Stimulated activated CD4-positive, alpha-beta T cell treated with anti-CD3 and anti-CD28 coated beads, Interleukin-4, amount 100 ng/mL, for 4 hours (primary cell): ENCODE results near the gene IFT122.

Experiments
- DNase-seq, 2 experiments: peaks; one replicate each; pipeline ENCODE4 v3.0.0-alpha.2; 2020

IFT122 gene

GRCh38 chr3:129522953-129523352 lies 82.9 kb downstream of the IFT122 start:
- no peak for DNase-seq

- no peak for DNase-seq
Measured at GRCh38 chr3:129524081-129524480, 84.1 kb downstream of the IFT122 start.

GRCh38 chr3:129525341-129525968 lies 85.4 kb downstream of the IFT122 start:
- no peak for DNase-seq

GRCh38 chr3:129526121-129526900 lies 86.3 kb downstream of the IFT122 start:
- no peak for DNase-seq

GRCh38 chr3:129527262-129527661 lies 87.2 kb downstream of the IFT122 start:
- no peak for DNase-seq

- DNase-seq: no peak
Measured at GRCh38 chr3:129528589-129529100, 88.6 kb downstream of the IFT122 start, which contains the start of gene RHO. Gene RHO (plus strand): TSS chr3:129528639. CDS start chr3:129528734, 95 bp downstream.

- DNase-seq: no peak
Measured at GRCh38 chr3:129529436-129530210, 89.6 kb downstream of the IFT122 start.

GRCh38 chr3:129530251-129530791 lies 90.3 kb downstream of the IFT122 start:
- DNase-seq: no peak

- no peak for DNase-seq
Measured at GRCh38 chr3:129530821-129531220, 90.8 kb downstream of the IFT122 start.

- no peak for DNase-seq
Measured at GRCh38 chr3:129531699-129532098, 91.7 kb downstream of the IFT122 start.

- DNase-seq: no peak
Measured at GRCh38 chr3:129532261-129532660, 92.2 kb downstream of the IFT122 start.

GRCh38 chr3:129533406-129533805 lies 93.4 kb downstream of the IFT122 start:
- DNase-seq: no peak

- no peak for DNase-seq
Measured at GRCh38 chr3:129534428-129535027, 94.5 kb downstream of the IFT122 start.

- DNase-seq: no peak
Measured at GRCh38 chr3:129535075-129535474, 95.1 kb downstream of the IFT122 start.

- DNase-seq: no peak
Measured at GRCh38 chr3:129536374-129536667, 96.3 kb downstream of the IFT122 start.

GRCh38 chr3:129536804-129537203 lies 96.8 kb downstream of the IFT122 start:
- DNase-seq: no peak

GRCh38 chr3:129539206-129539605 lies 99.2 kb downstream of the IFT122 start:
- no peak for DNase-seq

GRCh38 chr3:129540776-129541516 lies 100.9 kb downstream of the IFT122 start:
- no peak for DNase-seq

- DNase-seq: no peak
Measured at GRCh38 chr3:129542747-129543146, 102.7 kb downstream of the IFT122 start.

GRCh38 chr3:129543156-129543790 lies 103.2 kb downstream of the IFT122 start, which contains the start of gene H1-8:
Gene H1-8 (plus strand): TSS chr3:129543175. CDS start chr3:129543219, 44 bp downstream.
- no peak for DNase-seq

GRCh38 chr3:129543999-129544398 lies 104.0 kb downstream of the IFT122 start:
- no peak for DNase-seq
